NCI-H146 treated with DMSO at 0.1 percent for 48 hours (cell line): ENCODE results near the gene SPOPL.
"Not testable (repeated sequence)": the region's sequence is repeated elsewhere in the genome, so short reads cannot be mapped to it uniquely, and the experiment has no call there.

Experiments used
- DNase-seq: peaks from one replicate; lab custom pipeline; 2025; ENCODE audit not compliant: unreplicated experiment; lab: John Stamatoyannopoulos, UW

SPOPL gene

GRCh38 chr2:138523018-138523672 lies 21.6 kb downstream of the SPOPL start:
- DNase-seq = not testable (repeated sequence)

- DNase-seq = not testable (repeated sequence)
These were observed 22.1 kb downstream of the SPOPL start for GRCh38 chr2:138523673-138524042.

GRCh38 chr2:138524353-138524752 lies 22.8 kb downstream of the SPOPL start:
- not testable (repeated sequence) for DNase-seq

GRCh38 chr2:138531913-138532312 lies 30.3 kb downstream of the SPOPL start:
- no peak for DNase-seq

- DNase-seq = no peak
These were observed 33.2 kb downstream of the SPOPL start for GRCh38 chr2:138534791-138535190.

- DNase-seq = no peak
These were observed 34.7 kb downstream of the SPOPL start for GRCh38 chr2:138536302-138536701.

GRCh38 chr2:138536740-138537139 lies 35.2 kb downstream of the SPOPL start:
- DNase-seq = no peak

- no peak for DNase-seq
These were observed 35.8 kb downstream of the SPOPL start for GRCh38 chr2:138537170-138537915.

- DNase-seq = not testable (repeated sequence)
These were observed 42.6 kb downstream of the SPOPL start for GRCh38 chr2:138544206-138544605.

- no peak for DNase-seq
These were observed 47.2 kb downstream of the SPOPL start for GRCh38 chr2:138548796-138549195.

- DNase-seq = no peak
These were observed 48.6 kb downstream of the SPOPL start for GRCh38 chr2:138550172-138550571.

GRCh38 chr2:138550670-138551287 lies 49.2 kb downstream of the SPOPL start:
- no peak for DNase-seq

- no peak for DNase-seq
These were observed 52.6 kb downstream of the SPOPL start for GRCh38 chr2:138554123-138554522.

GRCh38 chr2:138559641-138560040 lies 58.1 kb downstream of the SPOPL start:
- no peak for DNase-seq

GRCh38 chr2:138564586-138565229 lies 63.1 kb downstream of the SPOPL start:
- no peak for DNase-seq

GRCh38 chr2:138565230-138565598 lies 63.6 kb downstream of the SPOPL start:
- no peak for DNase-seq

GRCh38 chr2:138572318-138572717 lies 70.7 kb downstream of the SPOPL start:
- DNase-seq = no peak

- no peak for DNase-seq
These were observed 75.5 kb downstream of the SPOPL start for GRCh38 chr2:138577066-138577465.

- DNase-seq = no peak
These were observed 78.0 kb downstream of the SPOPL start for GRCh38 chr2:138579556-138579955.

GRCh38 chr2:138581909-138582308 lies 80.3 kb downstream of the SPOPL start:
- no peak for DNase-seq

- no peak for DNase-seq
These were observed 88.1 kb downstream of the SPOPL start for GRCh38 chr2:138589663-138590062.

GRCh38 chr2:138596403-138596802 lies 94.8 kb downstream of the SPOPL start:
- DNase-seq = no peak
